ENCODE results near the gene NOL4L. TPM values are rescaled to one million over a fixed set of nuclear protein-coding genes. Genes with fewer than 3 reads are reported as not detected.
"Not testable (repeated sequence)": the region's sequence is repeated elsewhere in the genome, so short reads cannot be mapped to it uniquely, and the experiment has no call there.

Gene NOL4L
- polyA plus RNA-seq, 1 donor (not counting 4 experiments of a cell fraction or from before 2014, with no cell fraction given): 1.0 TPM

- no peak overlapping the region for H3K4me3 ChIP-seq (ENCODE audit: control insufficient read depth in 2 of 3, extremely low read depth in 1 of 3, insufficient read depth in 2 of 3, low read depth in 1 of 3, low read length in 3 of 3)
- no peaks in the 10 kb centered on the region for H3K36me3 ChIP-seq (ENCODE audit: control insufficient read depth in 2 of 2, extremely low read depth in 1 of 2, insufficient read depth in 2 of 2, low read length in 2 of 2)
- H3K9me3 ChIP-seq (ENCODE audit: control insufficient read depth, low read depth, low read length): no peaks in the 10 kb centered on the region
- H3K4me1 ChIP-seq (ENCODE audit: control insufficient read depth, extremely low read depth, insufficient read depth, low read length): no peaks in the 10 kb centered on the region
- H3K27me3 ChIP-seq (ENCODE audit: control insufficient read depth, extremely low read depth, insufficient read depth, low read length): no peaks in the 10 kb centered on the region
- no peak overlapping the region for H3K9ac ChIP-seq (ENCODE audit: control insufficient read depth, extremely low read depth, insufficient read depth, low read length)
- no peaks in the 10 kb centered on the region for H3K9me1 ChIP-seq (ENCODE audit: control insufficient read depth, extremely low read depth, insufficient read depth, low read length)
- no peak for TF ChIP-seq EZH2 (IDR thresholded peaks at IDR 0.05; ENCODE audit: low read length)
- TF ChIP-seq CTCF (optimal IDR thresholded peaks at IDR 0.05 in 1 of 3, IDR thresholded peaks at IDR 0.05 in 1 of 3, conservative IDR thresholded peaks at IDR 0.05 in 1 of 3; ENCODE audit: extremely low read depth in 1 of 3, insufficient read depth in 2 of 3, low read length in 3 of 3): no peak
- H2AFZ ChIP-seq (ENCODE audit: control insufficient read depth, low read length): no peak overlapping the region
- dilution Hi-C loops (cut with MboI; ENCODE audit: extremely low pct_ligation_motif_present, low sequenced_read_pairs): no loop called here
- H3K27ac ChIP-seq (ENCODE audit: control insufficient read depth, insufficient read depth, low read length): no peak overlapping the region
- DNase-seq (ENCODE audit: low read depth, low spot score) (no peak), FAIRE-seq (no peak)
- no peaks in the 10 kb centered on the region for H3K79me2 ChIP-seq (ENCODE audit: control insufficient read depth, insufficient read depth, low read length)
- no peak overlapping the region for H3K4me2 ChIP-seq (ENCODE audit: control insufficient read depth, extremely low read depth, insufficient read depth, low read depth, low read length)
- no peaks in the 10 kb centered on the region for H4K20me1 ChIP-seq (ENCODE audit: control insufficient read depth, extremely low read depth, insufficient read depth, low read length)
Measured at GRCh38 chr20:32466739-32467505, 118.2 kb downstream of the NOL4L start.

DNA sequence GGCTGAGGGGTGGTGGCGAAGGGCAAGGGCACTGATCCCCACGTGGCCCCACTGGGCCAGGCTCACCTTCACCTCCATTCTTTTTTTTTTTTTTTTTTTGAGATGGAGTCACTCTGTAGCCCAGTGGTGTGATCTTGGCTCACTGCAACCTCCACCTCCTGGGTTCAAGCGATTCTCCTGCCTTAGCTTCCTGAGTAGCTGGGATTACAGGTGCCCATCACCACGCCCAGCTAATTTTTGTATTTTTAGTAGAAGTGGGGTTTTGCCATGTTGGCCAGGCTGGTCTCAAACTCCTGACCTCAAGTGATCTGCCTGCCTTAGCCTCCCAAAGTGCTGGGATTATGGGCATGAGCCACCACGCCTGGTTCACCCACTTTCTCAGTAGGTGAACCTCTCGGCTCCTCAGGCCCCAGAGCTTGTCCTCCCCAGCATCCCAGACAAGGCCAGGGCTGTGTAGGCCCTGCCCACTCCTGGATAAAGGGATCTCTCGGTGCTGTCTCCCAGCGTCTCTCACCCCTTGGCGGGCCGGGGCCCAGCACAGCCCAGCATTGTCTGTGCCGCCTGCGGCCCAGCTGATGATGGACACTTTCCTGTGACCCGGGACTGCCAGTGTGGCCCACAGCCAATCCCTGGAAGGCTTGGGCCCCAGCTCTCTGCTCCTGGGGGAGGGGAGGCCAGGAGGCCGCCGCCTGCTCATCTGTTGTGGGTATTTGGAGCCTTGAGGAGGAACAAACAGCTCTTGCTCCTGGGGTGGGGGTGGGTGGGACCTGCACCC, 119.0 kb downstream of the NOL4L start:
- DNase-seq (ENCODE audit: low read depth, low spot score); FAIRE-seq; dilution Hi-C loops (cut with MboI; ENCODE audit: extremely low pct_ligation_motif_present, low sequenced_read_pairs); H3K27ac ChIP-seq (ENCODE audit: control insufficient read depth, insufficient read depth, low read length); H3K27me3 ChIP-seq (ENCODE audit: control insufficient read depth, extremely low read depth, insufficient read depth, low read length); H3K9me3 ChIP-seq (ENCODE audit: control insufficient read depth, low read depth, low read length); H3K9me1 ChIP-seq (ENCODE audit: control insufficient read depth, extremely low read depth, insufficient read depth, low read length); H3K4me3 ChIP-seq (ENCODE audit: control insufficient read depth in 2 of 3, extremely low read depth in 1 of 3, insufficient read depth in 2 of 3, low read depth in 1 of 3, low read length in 3 of 3); H4K20me1 ChIP-seq (ENCODE audit: control insufficient read depth, extremely low read depth, insufficient read depth, low read length); H3K4me1 ChIP-seq (ENCODE audit: control insufficient read depth, extremely low read depth, insufficient read depth, low read length); H3K79me2 ChIP-seq (ENCODE audit: control insufficient read depth, insufficient read depth, low read length); H2AFZ ChIP-seq (ENCODE audit: control insufficient read depth, low read length); H3K9ac ChIP-seq (ENCODE audit: control insufficient read depth, extremely low read depth, insufficient read depth, low read length); H3K4me2 ChIP-seq (ENCODE audit: control insufficient read depth, extremely low read depth, insufficient read depth, low read depth, low read length); H3K36me3 ChIP-seq (ENCODE audit: control insufficient read depth in 2 of 2, extremely low read depth in 1 of 2, insufficient read depth in 2 of 2, low read length in 2 of 2): not testable (repeated sequence)

All from keratinocyte (primary cell).